Colonic mucosa (tissue), 4 donors: ENCODE data around the gene HAAO. TPM values are rescaled to one million over a fixed set of nuclear protein-coding genes. Genes with fewer than 3 reads are reported as not detected.
A peak's percentile ranks its signal among the peaks of the same experiment; 100 is the strongest.

ENCODE experiments used
- DNase-seq: peaks from one replicate; pipeline ENCODE4 v3.0.0-alpha.2; 2020
- H3K27ac ChIP-seq: fragments of 200-600 bp; one replicate; pipeline ENCODE4 v1.8.0; 2021
- H3K27me3 ChIP-seq: fragments of 200-600 bp; one replicate; pipeline ENCODE4 v1.8.0; 2021
- H3K36me3 ChIP-seq: fragments of 200-600 bp; one replicate; pipeline ENCODE4 v1.8.0; 2021
- H3K4me1 ChIP-seq: fragments of 200-600 bp; one replicate; pipeline ENCODE4 v1.8.0; 2021; ENCODE audit warnings: mild to moderate bottlenecking
- H3K4me3 ChIP-seq: fragments of 200-600 bp; one replicate; pipeline ENCODE4 v1.8.0; 2021
- H3K9ac ChIP-seq, 2 donors: one replicate each; pipeline ENCODE4 v1.7.0; 2013; ENCODE audit warnings: control low read depth in 2 of 2, low read depth in 2 of 2, low read length in 2 of 2
- H3K9me3 ChIP-seq: fragments of 200-600 bp; one replicate; pipeline ENCODE4 v1.8.0; 2021
- intact Hi-C: fragments of 100-400 bp; cut with DNase I; formaldehyde crosslinking; loops from one replicate; pipeline ENCODE4 v1.14.1; 2022
- total RNA-seq, 2 donors: library from RNA; stranded (reverse); fragmentation: NEBNext Ultra II Directional in 1 of 2; extraction: Animal tissue kit (Norgen Biotek cat#: 25700) in 1 of 2; gene quantifications; one replicate each; pipeline ENCODE4 v1.2.1, GENCODE V29; 2021
- TF ChIP-seq, protein P1 (sequence below): fragments of 200-600 bp; IDR thresholded peaks from one replicate; pipeline ENCODE4 v1.8.0; 2022; ENCODE audit warnings: antibody characterized with exemption, mild to moderate bottlenecking
- donor health status: healthy.
- donor health status: DM: no; HTN: no; CAD: no.
- donor health status: DM: no; HTN: no; CAD: no.

Gene HAAO
- total RNA-seq, 2 donors from 2014 or later, result 8.2 to 17.8 TPM

DNA sequence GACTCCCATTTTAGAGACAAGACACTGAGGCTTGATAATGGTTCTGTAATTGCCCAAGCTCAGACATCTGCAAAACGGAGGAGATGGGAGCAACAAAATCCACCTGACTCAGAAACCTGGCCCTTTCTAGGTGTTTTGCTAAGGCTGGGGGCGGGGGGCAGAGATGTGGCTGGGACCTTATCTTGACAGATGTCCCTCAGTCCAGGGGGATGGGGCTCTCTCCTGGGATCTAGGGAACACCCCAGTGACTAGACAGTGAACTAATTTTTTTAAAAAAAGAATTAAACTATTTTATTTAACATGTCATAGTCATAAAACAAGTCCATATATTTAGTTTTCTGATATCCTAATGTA is 32.0 kb upstream of the HAAO start:
- H3K9ac ChIP-seq, result no peak overlapping the region
- peaks cover 7% of the 10 kb centered on the region for H3K4me1 ChIP-seq
- DNase-seq, result no peak
- H3K27me3 ChIP-seq, result no peaks in the 10 kb centered on the region
- H3K27ac ChIP-seq, result no peak overlapping the region
- TF ChIP-seq, protein P1, sequence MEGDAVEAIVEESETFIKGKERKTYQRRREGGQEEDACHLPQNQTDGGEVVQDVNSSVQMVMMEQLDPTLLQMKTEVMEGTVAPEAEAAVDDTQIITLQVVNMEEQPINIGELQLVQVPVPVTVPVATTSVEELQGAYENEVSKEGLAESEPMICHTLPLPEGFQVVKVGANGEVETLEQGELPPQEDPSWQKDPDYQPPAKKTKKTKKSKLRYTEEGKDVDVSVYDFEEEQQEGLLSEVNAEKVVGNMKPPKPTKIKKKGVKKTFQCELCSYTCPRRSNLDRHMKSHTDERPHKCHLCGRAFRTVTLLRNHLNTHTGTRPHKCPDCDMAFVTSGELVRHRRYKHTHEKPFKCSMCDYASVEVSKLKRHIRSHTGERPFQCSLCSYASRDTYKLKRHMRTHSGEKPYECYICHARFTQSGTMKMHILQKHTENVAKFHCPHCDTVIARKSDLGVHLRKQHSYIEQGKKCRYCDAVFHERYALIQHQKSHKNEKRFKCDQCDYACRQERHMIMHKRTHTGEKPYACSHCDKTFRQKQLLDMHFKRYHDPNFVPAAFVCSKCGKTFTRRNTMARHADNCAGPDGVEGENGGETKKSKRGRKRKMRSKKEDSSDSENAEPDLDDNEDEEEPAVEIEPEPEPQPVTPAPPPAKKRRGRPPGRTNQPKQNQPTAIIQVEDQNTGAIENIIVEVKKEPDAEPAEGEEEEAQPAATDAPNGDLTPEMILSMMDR, result no peak
- intact Hi-C loops, result loop anchor here (10.0 kb wide), 1 partner anchor 750 kb away; no protein-coding TSS in a partner anchor
- H3K36me3 ChIP-seq, result no peaks in the 10 kb centered on the region
- no peak overlapping the region for H3K4me3 ChIP-seq
- no peaks in the 10 kb centered on the region for H3K9me3 ChIP-seq

DNA sequence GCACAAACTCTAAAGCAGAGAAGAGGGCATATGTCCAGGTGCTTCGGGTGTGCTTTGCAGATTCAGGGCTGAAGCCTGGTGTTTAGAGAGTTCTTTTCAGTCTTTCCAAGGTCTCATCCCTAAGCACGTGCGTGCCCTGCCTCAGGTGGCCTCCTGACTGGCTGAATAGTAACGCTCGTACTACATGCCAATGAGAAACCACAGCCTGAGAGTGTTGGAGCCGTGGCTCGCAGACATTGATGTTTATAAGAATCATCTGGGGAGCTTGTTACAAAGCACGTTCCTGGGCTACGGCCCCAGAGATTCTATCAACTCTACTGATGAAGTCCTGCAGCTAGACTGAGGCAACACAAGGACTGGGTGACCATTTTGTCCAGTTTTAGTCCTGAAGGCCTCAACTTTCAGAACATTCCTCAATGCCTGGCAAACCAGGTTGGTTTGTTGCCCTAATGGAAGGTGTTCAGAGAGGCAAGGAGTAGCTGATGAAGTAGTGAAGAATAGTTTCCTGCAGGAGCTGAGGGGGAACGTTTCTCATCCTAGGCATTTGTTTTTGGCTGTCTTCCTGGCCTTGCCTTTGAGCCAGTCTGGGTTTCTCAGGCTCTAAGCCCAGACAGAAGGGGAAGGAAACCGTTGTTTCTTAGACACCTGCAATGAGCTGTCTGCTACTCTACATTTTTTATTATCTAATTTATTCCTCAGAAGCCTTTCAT is 31.5 kb upstream of the HAAO start:
- peaks cover 7% of the 10 kb centered on the region for H3K4me1 ChIP-seq
- H3K36me3 ChIP-seq, result no peaks in the 10 kb centered on the region
- no peak for DNase-seq
- H3K9me3 ChIP-seq, result no peaks in the 10 kb centered on the region
- no peak overlapping the region for H3K9ac ChIP-seq
- intact Hi-C loops, result loop anchor here (10.0 kb wide), 1 partner anchor 751 kb away; no protein-coding TSS in a partner anchor
- H3K4me3 ChIP-seq, result no peak overlapping the region
- H3K27ac ChIP-seq, result no peak overlapping the region
- no peaks in the 10 kb centered on the region for H3K27me3 ChIP-seq
- TF ChIP-seq, protein P1, result no peak

- H3K4me3 ChIP-seq, result no peak overlapping the region
- H3K4me1 ChIP-seq, result no peaks in the 10 kb centered on the region
- H3K9ac ChIP-seq, result no peak overlapping the region
- H3K36me3 ChIP-seq, result no peaks in the 10 kb centered on the region
- no peaks in the 10 kb centered on the region for H3K9me3 ChIP-seq
- intact Hi-C loops, result no loop called here
- no peaks in the 10 kb centered on the region for H3K27me3 ChIP-seq
- no peak overlapping the region for H3K27ac ChIP-seq
- TF ChIP-seq, protein P1, result no peak
- peak; percentile 68 for DNase-seq
These were observed 26.8 kb upstream of the HAAO start for GRCh38 chr2:42819160-42819559.

DNA sequence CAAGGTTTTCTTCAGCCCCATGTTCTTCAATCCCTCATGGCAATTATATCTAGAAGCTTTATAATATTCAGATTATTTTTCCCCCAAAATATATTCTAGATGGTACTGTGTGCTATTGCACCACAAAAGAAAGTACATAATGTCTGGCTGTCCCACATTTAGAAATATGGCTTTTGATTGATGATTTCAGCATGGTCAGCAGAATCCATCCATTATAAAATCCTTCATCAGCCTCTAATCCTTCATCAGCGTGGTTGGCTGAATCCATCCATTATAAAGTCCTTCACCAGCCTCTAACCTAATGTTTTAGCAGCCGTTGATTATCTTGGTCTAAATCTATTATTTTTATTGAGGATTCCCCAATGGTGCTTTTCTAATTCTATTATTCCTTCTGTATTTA is 23.3 kb upstream of the HAAO start:
- H3K9me3 ChIP-seq, result no peaks in the 10 kb centered on the region
- no peaks in the 10 kb centered on the region for H3K36me3 ChIP-seq
- H3K9ac ChIP-seq, result no peak overlapping the region
- TF ChIP-seq, protein P1, result no peak
- H3K27ac ChIP-seq, result no peak overlapping the region
- DNase-seq, result no peak
- H3K4me3 ChIP-seq, result no peak overlapping the region
- intact Hi-C loops, result no loop called here
- H3K27me3 ChIP-seq, result no peaks in the 10 kb centered on the region
- no peaks in the 10 kb centered on the region for H3K4me1 ChIP-seq

DNA sequence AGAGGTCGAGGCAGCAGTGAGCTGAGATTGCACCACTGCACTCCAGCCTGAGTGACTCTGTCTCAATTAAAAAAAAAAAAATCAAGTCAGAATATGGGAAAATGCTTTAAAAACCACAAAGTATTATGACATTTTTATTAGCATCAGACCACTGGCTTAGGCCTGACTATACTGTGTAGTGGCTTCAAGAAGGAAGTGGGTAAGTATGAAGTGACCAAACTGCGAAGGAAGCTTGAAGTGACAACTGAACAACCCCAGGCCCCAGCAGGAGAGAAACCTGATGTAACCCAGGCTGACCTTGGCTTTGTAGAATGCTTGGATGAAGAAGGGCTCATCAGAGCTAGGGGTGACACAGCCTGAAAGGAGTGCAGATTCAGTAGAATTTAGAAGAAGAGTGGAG is 21.4 kb upstream of the HAAO start:
- TF ChIP-seq, protein P1, result no peak
- H3K9me3 ChIP-seq, result no peaks in the 10 kb centered on the region
- H3K36me3 ChIP-seq, result no peaks in the 10 kb centered on the region
- H3K27me3 ChIP-seq, result no peaks in the 10 kb centered on the region
- peaks cover 7% of the 10 kb centered on the region for H3K4me1 ChIP-seq
- H3K27ac ChIP-seq, result no peak overlapping the region
- DNase-seq, result no peak
- H3K4me3 ChIP-seq, result no peak overlapping the region
- H3K9ac ChIP-seq, result no peak overlapping the region
- intact Hi-C loops, result no loop called here
